ENCODE data around the gene RIC3. TPM values are rescaled to one million over a fixed set of nuclear protein-coding genes. Genes with fewer than 3 reads are reported as not detected.

RIC3 gene
- total RNA-seq, 4 donors from 2014 or later, result 3.3 to 43.0 (median 12.5) TPM

DNA sequence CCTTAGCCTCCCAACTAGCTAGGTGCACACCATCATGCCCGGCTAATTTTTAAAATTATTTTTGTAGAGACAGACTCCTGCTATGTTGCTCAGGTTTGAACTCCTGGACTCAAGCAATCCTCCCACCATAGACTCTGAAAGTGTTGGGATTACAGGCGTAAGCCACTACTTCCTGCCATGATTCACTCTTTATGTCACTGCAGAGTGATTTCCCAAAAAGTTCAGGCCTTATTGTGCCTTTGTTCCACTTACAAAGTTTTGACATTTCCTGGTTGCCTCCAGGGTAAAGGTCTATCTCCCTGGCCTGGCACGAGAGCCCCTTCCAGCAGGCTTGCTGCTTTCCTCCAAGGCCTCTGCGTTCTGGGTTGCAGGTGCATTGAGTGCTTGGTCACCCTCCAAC lies 44.6 kb upstream of the RIC3 start:
- 54 to 58% methylated on average over 2 to 4 of the region's 4 CpGs for WGBS, 2 donors (ENCODE audit: low coverage in 1 of 2)
- no peak for TF ChIP-seq EP300 (IDR thresholded peaks at IDR 0.05; ENCODE audit: low read depth)
- TF ChIP-seq, protein P1, sequence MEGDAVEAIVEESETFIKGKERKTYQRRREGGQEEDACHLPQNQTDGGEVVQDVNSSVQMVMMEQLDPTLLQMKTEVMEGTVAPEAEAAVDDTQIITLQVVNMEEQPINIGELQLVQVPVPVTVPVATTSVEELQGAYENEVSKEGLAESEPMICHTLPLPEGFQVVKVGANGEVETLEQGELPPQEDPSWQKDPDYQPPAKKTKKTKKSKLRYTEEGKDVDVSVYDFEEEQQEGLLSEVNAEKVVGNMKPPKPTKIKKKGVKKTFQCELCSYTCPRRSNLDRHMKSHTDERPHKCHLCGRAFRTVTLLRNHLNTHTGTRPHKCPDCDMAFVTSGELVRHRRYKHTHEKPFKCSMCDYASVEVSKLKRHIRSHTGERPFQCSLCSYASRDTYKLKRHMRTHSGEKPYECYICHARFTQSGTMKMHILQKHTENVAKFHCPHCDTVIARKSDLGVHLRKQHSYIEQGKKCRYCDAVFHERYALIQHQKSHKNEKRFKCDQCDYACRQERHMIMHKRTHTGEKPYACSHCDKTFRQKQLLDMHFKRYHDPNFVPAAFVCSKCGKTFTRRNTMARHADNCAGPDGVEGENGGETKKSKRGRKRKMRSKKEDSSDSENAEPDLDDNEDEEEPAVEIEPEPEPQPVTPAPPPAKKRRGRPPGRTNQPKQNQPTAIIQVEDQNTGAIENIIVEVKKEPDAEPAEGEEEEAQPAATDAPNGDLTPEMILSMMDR (IDR thresholded peaks at IDR 0.05), result no peak
- TF ChIP-seq POLR2AphosphoS5 (IDR thresholded peaks at IDR 0.05), result no peak
- no peak for TF ChIP-seq POLR2A (IDR thresholded peaks at IDR 0.05)
- intact Hi-C loops (cut with DNase I; ENCODE audit: low total_unique reads), result no loop called here

DNA sequence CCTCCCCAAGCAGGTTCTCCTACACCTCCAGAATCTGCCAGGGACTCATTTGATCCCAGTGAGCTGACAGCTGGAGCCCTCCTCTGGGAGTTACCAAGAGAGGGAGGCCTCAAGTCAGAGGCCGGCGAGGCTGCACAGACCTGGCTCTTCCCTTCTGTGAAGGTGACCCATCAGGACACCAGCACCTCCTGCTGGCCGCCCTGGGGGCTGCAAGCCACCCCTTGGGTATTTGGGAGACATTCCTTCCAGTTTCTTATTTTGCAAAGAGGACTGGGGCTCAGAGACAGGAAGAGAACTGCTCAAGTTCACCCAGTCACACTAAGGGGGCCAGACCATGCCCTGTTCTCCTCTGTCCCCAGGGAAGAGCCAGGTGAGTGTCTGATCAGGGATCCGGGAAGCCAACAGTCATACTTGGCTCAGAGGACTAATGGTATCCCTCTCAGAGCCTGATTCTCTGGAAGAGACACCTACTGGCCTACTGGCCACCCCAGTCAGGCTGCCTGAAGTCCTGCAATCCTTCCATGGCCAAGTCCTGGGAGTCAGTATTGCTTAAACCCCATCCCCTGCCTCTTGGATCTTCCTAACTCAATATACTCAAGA lies 40.5 kb upstream of the RIC3 start:
- Histone ChIP-seq H3K27me3 (peaks cover 8% of the 10 kb centered on the region), H3K4me3 (no peak overlapping the region), H3K27ac (no peak overlapping the region), H3K4me1 (peaks cover 0 to 5% (median 0%) of the 10 kb centered on the region in 4 donors), H3K36me3 (no peaks in the 10 kb centered on the region), H3K9me3 (no peaks in the 10 kb centered on the region)
- in situ Hi-C loops (cut with MboI; ENCODE audit: low pct_ligation_motif_present in 1 of 4, low pct_unique_long_range_greater_than_20kb in 1 of 4, low sequenced_read_pairs in 3 of 4) (no loop called here), intact Hi-C loops (cut with DNase I; ENCODE audit: low total_unique reads) (no loop called here)
- no peak for TF ChIP-seq EP300 (IDR thresholded peaks at IDR 0.05; ENCODE audit: low read depth)
- TF ChIP-seq, protein P1 (IDR thresholded peaks at IDR 0.05), result peak in 2 of 5 experiments; percentile 25 to 31
- no peak for DNase-seq
- WGBS, 2 donors (ENCODE audit: low coverage in 1 of 2), result 68% methylated on average over 4 of the region's 4 CpGs; no CpG with 5 or more reads in 1 of the 2 donors

More for the DNA sequence above, 44.6 kb upstream of the RIC3 start:
- Histone ChIP-seq H3K36me3 (no peaks in the 10 kb centered on the region), H3K4me3 (no peak overlapping the region), H3K9me3 (no peaks in the 10 kb centered on the region), H3K27me3 (no peaks in the 10 kb centered on the region), H3K4me1 (no peaks in the 10 kb centered on the region), H3K27ac (peak overlapping the region in 1 of 4 donors; percentile 17)
- in situ Hi-C loops (cut with MboI; ENCODE audit: low pct_ligation_motif_present in 1 of 4, low pct_unique_long_range_greater_than_20kb in 1 of 4, low sequenced_read_pairs in 3 of 4), result no loop called here
- DNase-seq, result no peak

DNA sequence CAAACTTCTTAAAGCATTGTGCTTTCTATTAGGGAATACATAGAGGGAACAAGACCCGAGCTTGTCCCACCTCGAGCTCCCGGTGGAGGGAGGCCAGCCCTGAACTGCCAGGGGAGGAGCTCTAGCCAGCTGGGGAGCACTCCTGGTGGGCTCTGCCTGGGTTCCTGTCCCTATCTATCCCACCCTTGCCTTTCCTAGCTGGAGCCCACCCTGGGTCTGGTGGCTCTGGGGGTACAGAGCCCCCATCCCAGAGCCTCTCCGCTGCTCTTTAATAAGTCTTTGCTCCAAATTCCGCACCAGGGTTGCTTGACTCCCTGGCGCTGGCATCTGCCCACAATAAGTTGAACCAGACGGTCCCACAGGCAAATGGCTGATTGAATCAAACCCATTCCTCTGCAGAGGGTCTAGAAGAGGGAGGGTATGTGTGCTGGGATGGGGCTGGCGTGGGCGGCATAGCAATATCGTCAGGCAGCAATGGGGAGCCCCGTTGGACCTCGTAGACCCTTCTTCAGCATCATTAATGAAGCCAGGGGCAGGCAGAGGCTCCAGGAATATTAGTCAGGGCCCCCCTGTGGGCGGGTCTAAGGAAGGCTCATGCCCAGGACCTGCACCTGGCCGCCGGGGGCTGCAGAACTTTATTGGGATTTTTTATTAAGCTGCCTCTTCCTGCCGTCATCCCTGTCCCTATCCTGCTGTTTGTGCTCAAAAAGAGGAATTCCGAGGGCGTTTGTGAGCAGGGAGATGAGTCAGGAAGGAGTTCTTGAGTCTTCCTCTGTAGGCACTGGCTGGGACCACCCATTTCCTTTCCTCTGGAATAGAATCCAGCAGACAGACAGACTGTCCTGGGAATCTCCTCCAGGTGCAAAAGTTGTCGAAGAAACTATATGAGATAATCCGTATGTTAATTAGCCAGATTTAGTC lies 38.5 kb upstream of the RIC3 start:
- Histone ChIP-seq H3K27me3 (peaks cover 8% of the 10 kb centered on the region), H3K4me1 (peaks cover 0 to 5% (median 0%) of the 10 kb centered on the region in 4 donors), H3K9me3 (no peaks in the 10 kb centered on the region), H3K36me3 (no peaks in the 10 kb centered on the region), H3K27ac (peak overlapping the region; percentile 46 to 68 (median 48)), H3K4me3 (no peak overlapping the region)
- intact Hi-C loops (cut with DNase I; ENCODE audit: low total_unique reads), result no loop called here
- in situ Hi-C loops (cut with MboI; ENCODE audit: low pct_ligation_motif_present in 1 of 4, low pct_unique_long_range_greater_than_20kb in 1 of 4, low sequenced_read_pairs in 3 of 4), result no loop called here
- WGBS, 2 donors (ENCODE audit: low coverage in 1 of 2), result 55 to 65% methylated on average over 2 to 20 of the region's 20 CpGs
- no peak for DNase-seq
- TF ChIP-seq, protein P1 (IDR thresholded peaks at IDR 0.05), result no peak
- TF ChIP-seq POLR2A (IDR thresholded peaks at IDR 0.05) (no peak), POLR2AphosphoS5 (IDR thresholded peaks at IDR 0.05) (no peak), EP300 (IDR thresholded peaks at IDR 0.05; ENCODE audit: low read depth) (no peak)

DNA sequence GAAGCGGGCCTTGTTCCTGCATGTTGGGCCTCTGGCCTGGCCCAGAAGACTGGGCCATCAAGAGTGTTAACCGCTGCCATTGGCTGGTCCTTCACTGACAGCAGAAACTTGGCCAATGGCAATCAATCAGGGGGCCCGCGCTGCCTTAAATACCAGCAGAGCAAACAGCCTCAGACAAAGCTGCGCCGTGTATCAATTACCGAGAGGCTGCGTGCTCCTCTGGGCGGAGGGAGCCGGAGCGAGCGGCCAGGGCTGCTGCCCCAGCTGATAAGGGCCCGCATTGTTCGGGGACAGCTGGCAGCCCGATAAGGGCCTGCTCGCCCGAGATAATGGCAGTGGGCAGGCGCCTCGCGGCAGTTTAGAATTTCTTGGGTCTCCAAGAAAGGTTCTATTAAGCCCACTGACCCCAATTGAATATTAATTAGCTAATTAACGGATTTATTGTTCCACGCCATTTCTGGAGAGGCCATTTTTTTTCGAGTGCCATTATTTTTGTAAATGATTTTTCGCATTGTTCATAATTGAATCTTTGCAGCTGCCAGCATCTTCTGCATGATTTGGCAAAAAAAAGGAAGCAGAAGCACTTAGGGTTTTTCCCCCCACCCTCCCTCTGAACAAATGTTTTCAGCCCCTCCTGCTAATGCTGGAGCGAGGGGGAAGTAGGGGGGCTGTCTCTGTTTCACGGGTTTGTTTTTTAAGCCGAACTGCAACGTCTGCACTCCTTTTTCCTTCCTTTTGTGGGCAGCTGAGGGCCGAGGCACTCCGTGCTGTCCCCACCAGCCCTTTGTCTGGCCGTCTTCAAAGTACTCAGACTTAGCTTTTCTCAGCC lies 37.6 kb upstream of the RIC3 start:
- peaks cover 8% of the 10 kb centered on the region for H3K27me3 ChIP-seq
- in situ Hi-C loops (cut with MboI; ENCODE audit: low pct_ligation_motif_present in 1 of 4, low pct_unique_long_range_greater_than_20kb in 1 of 4, low sequenced_read_pairs in 3 of 4) (no loop called here), intact Hi-C loops (cut with DNase I; ENCODE audit: low total_unique reads) (no loop called here)
- no peaks in the 10 kb centered on the region for H3K36me3 ChIP-seq
- no peaks in the 10 kb centered on the region for H3K9me3 ChIP-seq
- TF ChIP-seq, protein P1 (IDR thresholded peaks at IDR 0.05), result no peak
- TF ChIP-seq POLR2AphosphoS5 (IDR thresholded peaks at IDR 0.05) (no peak), POLR2A (IDR thresholded peaks at IDR 0.05) (no peak), EP300 (IDR thresholded peaks at IDR 0.05; ENCODE audit: low read depth) (no peak)
- 38 to 61% methylated on average over 9 to 30 of the region's 31 CpGs for WGBS, 2 donors (ENCODE audit: low coverage in 1 of 2)
- peaks cover 0 to 5% (median 0%) of the 10 kb centered on the region in 4 donors for H3K4me1 ChIP-seq
- DNase-seq, result no peak
- peak overlapping the region; percentile 46 to 68 (median 48) for H3K27ac ChIP-seq
- no peak overlapping the region for H3K4me3 ChIP-seq
